K562 (cell line): ENCODE measurements around the gene RARG. TPM values are rescaled to one million over a fixed set of nuclear protein-coding genes. Genes with fewer than 3 reads are reported as not detected.
A peak's percentile ranks its signal among the peaks of the same experiment; 100 is the strongest.

Experiments
- ARID1B ChIP-seq: fragments of 450-650 bp; IDR thresholded peaks from 2 replicates; pipeline ENCODE4 v1.6.1; 2016; ENCODE audit warnings: antibody characterized with exemption, mild to moderate bottlenecking, inconsistent platforms
- BCL6 ChIP-seq: fragments of 250-450 bp; sonication (Bioruptor Pico); IDR thresholded peaks from 2 replicates; pipeline ENCODE4 v1.4.0; 2020
- CC2D1A ChIP-seq: fragments of 450-650 bp; IDR thresholded peaks from 2 replicates; pipeline ENCODE4 v1.6.1; 2017; ENCODE audit warnings: mild to moderate bottlenecking
- CHD2 ChIP-seq: IDR thresholded peaks from 2 replicates; pipeline ENCODE4 v1.6.1; 2011; ENCODE audit warnings: low read depth, low read length
- CHD4 ChIP-seq: fragments of 200-600 bp; sonication (generic); IDR thresholded peaks from 3 replicates; pipeline ENCODE4 v1.6.1; 2012; ENCODE audit warnings: low read depth, mild to moderate bottlenecking, mixed read lengths, low read length, inconsistent platforms; ENCODE audit not compliant: insufficient read depth, insufficient replicate concordance, poor library complexity, severe bottlenecking
- FOXK2 ChIP-seq, 2 experiments: fragments of 450-650 bp; IDR thresholded peaks in 1 of 2; conservative IDR thresholded peaks in 1 of 2; 2 replicates each; pipeline ENCODE4 v1.6.1; 2016; ENCODE audit warnings: low read depth in 2 of 2, mild to moderate bottlenecking in 1 of 2
- HNRNPLL ChIP-seq: fragments of 200-400 bp; formaldehyde crosslinking; IDR thresholded peaks from 2 replicates; pipeline ENCODE4 v1.6.1; 2017; ENCODE audit warnings: low read length, low read depth, mild to moderate bottlenecking; ENCODE audit not compliant: poor library complexity, severe bottlenecking
- NFRKB ChIP-seq: fragments of 450-650 bp; IDR thresholded peaks from 2 replicates; pipeline ENCODE4 v1.6.1; 2016; ENCODE audit warnings: low read depth
- PML ChIP-seq: IDR thresholded peaks from 2 replicates; pipeline ENCODE4 v1.6.1; 2012; ENCODE audit warnings: low read length, inconsistent platforms
- POLR2B ChIP-seq: fragments of 450-650 bp; IDR thresholded peaks from 2 replicates; pipeline ENCODE4 v1.6.1; 2018; ENCODE audit warnings: low read depth; ENCODE audit not compliant: partially characterized antibody
- PRPF4 ChIP-seq: fragments of 200-400 bp; formaldehyde crosslinking; IDR thresholded peaks from one replicate; pipeline ENCODE4 v1.6.1; 2017; ENCODE audit warnings: low read length, low read depth, mild to moderate bottlenecking; ENCODE audit not compliant: insufficient read depth, poor library complexity, severe bottlenecking
- RBBP5 ChIP-seq: fragments of 200-600 bp; sonication (generic); IDR thresholded peaks from 2 replicates; pipeline ENCODE4 v1.6.1; 2012; ENCODE audit warnings: borderline replicate concordance, mild to moderate bottlenecking, low read length, control low read depth, inconsistent platforms; ENCODE audit not compliant: insufficient read depth, poor library complexity, severe bottlenecking
- SIN3A ChIP-seq, 2 experiments: fragments of 150-350 bp in 1 of 2; IDR thresholded peaks; 2 replicates each; pipeline ENCODE4 v1.6.1; 2011 to 2016; ENCODE audit warnings: borderline replicate concordance in 2 of 2, low read depth in 2 of 2, low read length in 2 of 2, mild to moderate bottlenecking in 2 of 2, moderate library complexity in 2 of 2; ENCODE audit not compliant: control insufficient read depth in 1 of 2
- ZKSCAN3 ChIP-seq: fragments of 250-450 bp; sonication (Bioruptor Pico); IDR thresholded peaks from 2 replicates; pipeline ENCODE4 v1.4.0; 2020
- polyA plus RNA-seq, 8 experiments: library from polyadenylated mRNA; depleted of rRNA in 4 of 8; stranded (reverse) in 5 of 8; unstranded in 3 of 8; fragments of >200 nt; fragmentation: Nextera tagmentation in 2 of 8; fragmentation: Illumina TruSeq in 1 of 8; extraction: Ambion mirVana in 2 of 8; extraction: Trizol in 1 of 8; gene quantifications; 2 replicates each; pipeline versions ENCODE4 v1.2.1 to v1.2.3, GENCODE V29; 2011 to 2014; ENCODE audit warnings: inconsistent platforms in 1 of 8, missing spikeins in 1 of 8
- total RNA-seq, 7 experiments: library from RNA; depleted of rRNA in 6 of 7; stranded (reverse); fragments of >200 nt in 6 of 7; fragmentation: Illumina TruSeq in 2 of 7; extraction: Trizol in 2 of 7; gene quantifications; 2 replicates each; pipeline versions ENCODE4 v1.2.1 to v1.2.3, GENCODE V29; 2011 to 2021; ENCODE audit warnings: low replicate concordance in 1 of 7
- TF ChIP-seq, protein P1 (sequence below): fragments of 450-650 bp; IDR thresholded peaks from 2 replicates; pipeline ENCODE4 v1.6.1; 2017; ENCODE audit warnings: antibody characterized with exemption
- TF ChIP-seq, protein P2 (sequence below): fragments of 450-650 bp; IDR thresholded peaks from 2 replicates; pipeline ENCODE4 v1.6.1; 2018; ENCODE audit warnings: mild to moderate bottlenecking, low read depth; ENCODE audit not compliant: partially characterized antibody
- TF ChIP-seq, protein P3 (sequence below): IDR thresholded peaks from 3 replicates; pipeline ENCODE4 v1.6.1; 2011; ENCODE audit warnings: borderline replicate concordance, mild to moderate bottlenecking; ENCODE audit not compliant: insufficient read length, insufficient read depth
- TF ChIP-seq, protein P4 (sequence below), 2 experiments: IDR thresholded peaks; 2 replicates each; pipeline ENCODE4 v1.6.1; 2011; ENCODE audit warnings: borderline replicate concordance in 1 of 2, control low read depth in 1 of 2, low read depth in 1 of 2, low read length in 1 of 2, mild to moderate bottlenecking in 1 of 2, mixed read lengths in 1 of 2, moderate library complexity in 1 of 2; ENCODE audit not compliant: insufficient read depth in 1 of 2, insufficient read length in 1 of 2, poor library complexity in 1 of 2, severe bottlenecking in 1 of 2; ENCODE audit errors: extremely low read depth in 1 of 2

Gene RARG
- total and polyA plus RNA-seq, 9 of the 15 experiments (the other 6 are each of a cell fraction or from before 2014, with no cell fraction given), result 0.18 to 7.6 (median 3.8) TPM

DNA sequence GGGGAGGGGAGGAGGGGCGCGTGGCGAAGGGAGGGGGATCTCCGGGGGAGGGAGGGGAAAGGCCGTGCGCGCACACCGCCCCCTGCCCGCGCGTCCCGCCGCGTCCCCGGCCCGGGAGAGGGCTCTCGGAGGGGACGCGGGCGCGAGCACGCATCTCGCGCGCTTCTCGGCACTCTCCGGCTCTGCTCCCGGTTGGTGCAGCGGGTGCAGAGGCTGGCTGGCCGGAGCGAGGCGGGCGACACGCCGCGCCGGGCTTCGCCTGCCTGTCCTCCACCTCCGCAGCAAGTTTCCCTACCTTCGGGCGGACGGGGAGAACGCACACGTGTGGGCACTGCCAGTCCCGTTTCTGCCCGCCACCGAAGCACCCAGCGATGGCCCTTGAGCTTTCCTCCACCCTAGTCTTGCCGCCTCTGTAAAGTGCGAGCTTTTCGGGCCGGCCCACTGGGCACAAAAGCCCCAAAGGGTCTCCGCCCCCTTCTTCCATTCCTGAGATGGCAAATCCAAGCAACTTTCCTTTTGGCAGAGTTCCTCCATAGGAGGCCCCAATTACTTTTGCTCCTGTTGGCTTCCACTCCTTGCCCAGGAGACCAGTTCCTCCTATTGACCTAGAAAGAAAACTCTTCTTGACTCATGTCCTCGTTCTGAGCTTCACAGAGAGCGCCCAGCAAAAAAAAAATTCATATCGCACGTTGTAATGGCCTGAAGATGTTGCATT is 50.9 kb downstream of the RARG start (continued):
- TF ChIP-seq RBBP5 (peak; percentile 34), BCL6 (CRISPR knock-in tag) (no peak), NFRKB (no peak), ZKSCAN3 (CRISPR knock-in tag) (no peak), ARID1B (no peak), SIN3A (IDR thresholded peaks at IDR 0.05; ENCODE audit: borderline replicate concordance in 2 of 2, control insufficient read depth in 1 of 2, low read depth in 2 of 2, low read length in 2 of 2) (peak in 1 of 2 experiments; percentile 26; a peak in 1 of 4 replicates), CHD4 (no peak), FOXK2 (conservative IDR thresholded peaks at IDR 0.05 in 1 of 2, IDR thresholded peaks at IDR 0.05 in 1 of 2; ENCODE audit: low read depth in 2 of 2) (no peak), PRPF4 (no peak), HNRNPLL (no peak), CC2D1A (no peak), PML (no peak), POLR2B (no peak), CHD2 (peak; percentile 38; the same call in 1 of the 2 replicates)
- TF ChIP-seq, protein P1, sequence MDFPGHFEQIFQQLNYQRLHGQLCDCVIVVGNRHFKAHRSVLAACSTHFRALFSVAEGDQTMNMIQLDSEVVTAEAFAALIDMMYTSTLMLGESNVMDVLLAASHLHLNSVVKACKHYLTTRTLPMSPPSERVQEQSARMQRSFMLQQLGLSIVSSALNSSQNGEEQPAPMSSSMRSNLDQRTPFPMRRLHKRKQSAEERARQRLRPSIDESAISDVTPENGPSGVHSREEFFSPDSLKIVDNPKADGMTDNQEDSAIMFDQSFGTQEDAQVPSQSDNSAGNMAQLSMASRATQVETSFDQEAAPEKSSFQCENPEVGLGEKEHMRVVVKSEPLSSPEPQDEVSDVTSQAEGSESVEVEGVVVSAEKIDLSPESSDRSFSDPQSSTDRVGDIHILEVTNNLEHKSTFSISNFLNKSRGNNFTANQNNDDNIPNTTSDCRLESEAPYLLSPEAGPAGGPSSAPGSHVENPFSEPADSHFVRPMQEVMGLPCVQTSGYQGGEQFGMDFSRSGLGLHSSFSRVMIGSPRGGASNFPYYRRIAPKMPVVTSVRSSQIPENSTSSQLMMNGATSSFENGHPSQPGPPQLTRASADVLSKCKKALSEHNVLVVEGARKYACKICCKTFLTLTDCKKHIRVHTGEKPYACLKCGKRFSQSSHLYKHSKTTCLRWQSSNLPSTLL, result no peak
- TF ChIP-seq, protein P2, sequence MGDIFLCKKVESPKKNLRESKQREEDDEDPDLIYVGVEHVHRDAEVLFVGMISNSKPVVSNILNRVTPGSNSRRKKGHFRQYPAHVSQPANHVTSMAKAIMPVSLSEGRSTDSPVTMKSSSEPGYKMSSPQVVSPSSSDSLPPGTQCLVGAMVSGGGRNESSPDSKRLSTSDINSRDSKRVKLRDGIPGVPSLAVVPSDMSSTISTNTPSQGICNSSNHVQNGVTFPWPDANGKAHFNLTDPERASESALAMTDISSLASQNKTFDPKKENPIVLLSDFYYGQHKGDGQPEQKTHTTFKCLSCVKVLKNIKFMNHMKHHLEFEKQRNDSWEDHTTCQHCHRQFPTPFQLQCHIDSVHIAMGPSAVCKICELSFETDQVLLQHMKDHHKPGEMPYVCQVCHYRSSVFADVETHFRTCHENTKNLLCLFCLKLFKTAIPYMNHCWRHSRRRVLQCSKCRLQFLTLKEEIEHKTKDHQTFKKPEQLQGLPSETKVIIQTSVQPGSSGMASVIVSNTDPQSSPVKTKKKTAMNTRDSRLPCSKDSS, result no peak
- TF ChIP-seq, protein P3, sequence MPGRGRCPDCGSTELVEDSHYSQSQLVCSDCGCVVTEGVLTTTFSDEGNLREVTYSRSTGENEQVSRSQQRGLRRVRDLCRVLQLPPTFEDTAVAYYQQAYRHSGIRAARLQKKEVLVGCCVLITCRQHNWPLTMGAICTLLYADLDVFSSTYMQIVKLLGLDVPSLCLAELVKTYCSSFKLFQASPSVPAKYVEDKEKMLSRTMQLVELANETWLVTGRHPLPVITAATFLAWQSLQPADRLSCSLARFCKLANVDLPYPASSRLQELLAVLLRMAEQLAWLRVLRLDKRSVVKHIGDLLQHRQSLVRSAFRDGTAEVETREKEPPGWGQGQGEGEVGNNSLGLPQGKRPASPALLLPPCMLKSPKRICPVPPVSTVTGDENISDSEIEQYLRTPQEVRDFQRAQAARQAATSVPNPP, result no peak
- TF ChIP-seq, protein P4, sequence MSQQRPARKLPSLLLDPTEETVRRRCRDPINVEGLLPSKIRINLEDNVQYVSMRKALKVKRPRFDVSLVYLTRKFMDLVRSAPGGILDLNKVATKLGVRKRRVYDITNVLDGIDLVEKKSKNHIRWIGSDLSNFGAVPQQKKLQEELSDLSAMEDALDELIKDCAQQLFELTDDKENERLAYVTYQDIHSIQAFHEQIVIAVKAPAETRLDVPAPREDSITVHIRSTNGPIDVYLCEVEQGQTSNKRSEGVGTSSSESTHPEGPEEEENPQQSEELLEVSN (IDR thresholded peaks at IDR 0.05; ENCODE audit: borderline replicate concordance in 1 of 2, extremely low read depth in 1 of 2, insufficient read depth in 1 of 2, insufficient read length in 1 of 2, low read depth in 1 of 2, low read length in 1 of 2, poor library complexity in 1 of 2, severe bottlenecking in 1 of 2), result peak; percentile 75 to 78
